IMR-90 (cell line): Measurements from ENCODE around the gene ST7. TPM values are rescaled to one million over a fixed set of nuclear protein-coding genes. Genes with fewer than 3 reads are reported as not detected.
A peak's percentile ranks its signal among the peaks of the same experiment; 100 is the strongest.

ENCODE experiments used
- ATAC-seq: fragments of 200-7000 bp; cut with Tn5 transposase; 2 replicates; pipeline ENCODE4 v1.9.1; 2020; ENCODE audit warnings: low read depth, mild to moderate bottlenecking, moderate library complexity
- BruUV-seq: library from RNA; stranded (reverse); fragments of 400-500 nt; replicated peaks from 2 replicates; lab custom pipeline; 2021; lab: Mats Ljungman, UMichigan
- CTCF ChIA-PET: fragments of 300-600 bp; formaldehyde crosslinking; extraction: SDS; loops from one replicate; lab custom pipeline; 2021; ENCODE audit warnings: antibody characterized with exemption; lab: Yijun Ruan, JAX
- POLR2A ChIA-PET: fragments of 300-600 bp; sonication (Branson Sonifier 250); formaldehyde crosslinking; loops from one replicate; lab custom pipeline; 2022; ENCODE audit warnings: antibody characterized with exemption; ENCODE audit not compliant: unreplicated experiment; lab: Charles Lee
- DNase-seq: peaks from one replicate; pipeline ENCODE4 v3.0.0; 2013
- H2AFZ ChIP-seq: replicated peaks from 2 replicates; pipeline ENCODE3; 2013; ENCODE audit warnings: low read length, mild to moderate bottlenecking; ENCODE audit not compliant: poor library complexity
- H2AK5ac ChIP-seq: 2 replicates; pipeline ENCODE4 v1.6.1; 2013; ENCODE audit warnings: low read depth, low read length, inconsistent platforms
- H2AK9ac ChIP-seq: replicated peaks from 2 replicates; pipeline ENCODE3; 2013; ENCODE audit warnings: mild to moderate bottlenecking, low read depth, low read length, moderate library complexity; ENCODE audit not compliant: poor library complexity
- H2BK120ac ChIP-seq: 2 replicates; pipeline ENCODE4 v1.6.1; 2013; ENCODE audit warnings: low read depth, low read length, inconsistent platforms
- H2BK15ac ChIP-seq: 3 replicates; pipeline ENCODE4 v1.6.1; 2013; ENCODE audit warnings: low read depth, low read length, inconsistent platforms
- H2BK20ac ChIP-seq: 2 replicates; pipeline ENCODE4 v1.6.1; 2013; ENCODE audit warnings: low read depth, mild to moderate bottlenecking, inconsistent platforms, low read length, moderate library complexity
- H2BK5ac ChIP-seq: 2 replicates; pipeline ENCODE4 v1.6.1; 2013; ENCODE audit warnings: mild to moderate bottlenecking, low read depth, low read length, inconsistent platforms; ENCODE audit not compliant: poor library complexity, severe bottlenecking
- H3K14ac ChIP-seq: replicated peaks from 2 replicates; pipeline ENCODE4 v1.6.1; 2013; ENCODE audit warnings: low read depth, low read length, inconsistent platforms
- H3K18ac ChIP-seq: 2 replicates; pipeline ENCODE4 v1.6.1; 2013; ENCODE audit warnings: low read depth, low read length, control low read depth
- H3K23ac ChIP-seq: 2 replicates; pipeline ENCODE4 v1.6.1; 2013; ENCODE audit warnings: low read depth, low read length, inconsistent platforms
- H3K27ac ChIP-seq: 2 replicates; pipeline ENCODE4 v1.5.1; 2013; ENCODE audit warnings: mild to moderate bottlenecking, control low read depth, low read length; ENCODE audit not compliant: insufficient read depth
- H3K27me3 ChIP-seq: 2 replicates; pipeline ENCODE4 v1.6.1; 2013; ENCODE audit warnings: low read length; ENCODE audit not compliant: control insufficient read depth, insufficient read depth
- H3K36me3 ChIP-seq: 2 replicates; pipeline ENCODE4 v1.6.1; 2013; ENCODE audit warnings: low read length, mixed read lengths; ENCODE audit not compliant: control insufficient read depth, insufficient read depth
- H3K4ac ChIP-seq: 2 replicates; pipeline ENCODE4 v1.6.1; 2013; ENCODE audit warnings: low read depth, low read length, inconsistent platforms
- H3K4me1 ChIP-seq: 2 replicates; pipeline ENCODE4 v1.6.1; 2013; ENCODE audit warnings: low read length, mixed read lengths; ENCODE audit not compliant: control insufficient read depth, insufficient read depth
- H3K4me2 ChIP-seq: 2 replicates; pipeline ENCODE4 v1.6.1; 2013; ENCODE audit warnings: low read depth, mild to moderate bottlenecking, control low read depth, low read length, moderate library complexity
- H3K4me3 ChIP-seq: 2 replicates; pipeline ENCODE4 v1.5.1; 2013; ENCODE audit warnings: low read depth, mild to moderate bottlenecking, control low read depth, low read length, moderate library complexity; ENCODE audit not compliant: insufficient read depth
- H3K56ac ChIP-seq: 2 replicates; pipeline ENCODE4 v1.6.1; 2013; ENCODE audit warnings: low read length, inconsistent platforms; ENCODE audit not compliant: insufficient read depth; ENCODE audit errors: extremely low read depth
- H3K79me1 ChIP-seq, 2 experiments: 2 replicates each; pipeline ENCODE4 v1.6.1; 2013; ENCODE audit warnings: low read length in 2 of 2, inconsistent platforms in 1 of 2, low read depth in 1 of 2
- H3K9ac ChIP-seq: 2 replicates; pipeline ENCODE4 v1.6.1; 2013; ENCODE audit warnings: low read depth, low read length, control low read depth
- H3K9me1 ChIP-seq: 2 replicates; pipeline ENCODE4 v1.6.1; 2013; ENCODE audit warnings: low read length, inconsistent platforms; ENCODE audit not compliant: insufficient read depth
- H3K9me3 ChIP-seq: 2 replicates; pipeline ENCODE4 v1.6.1; 2013; ENCODE audit warnings: low read length; ENCODE audit not compliant: control insufficient read depth, insufficient read depth
- H4K20me1 ChIP-seq: 2 replicates; pipeline ENCODE4 v1.6.1; 2013; ENCODE audit warnings: low read length, inconsistent platforms; ENCODE audit not compliant: insufficient read depth
- H4K5ac ChIP-seq: 2 replicates; pipeline ENCODE4 v1.6.1; 2013; ENCODE audit warnings: mild to moderate bottlenecking, low read depth, low read length, control low read depth
- H4K8ac ChIP-seq, 2 experiments: 2 replicates each; pipeline ENCODE4 v1.6.1; 2013; ENCODE audit warnings: low read depth in 2 of 2, low read length in 2 of 2, control low read depth in 1 of 2, inconsistent platforms in 1 of 2
- H4K91ac ChIP-seq: 2 replicates; pipeline ENCODE4 v1.6.1; 2013; ENCODE audit warnings: low read depth, low read length, inconsistent platforms; ENCODE audit not compliant: insufficient read depth
- BHLHE40 ChIP-seq: fragments of 150-350 bp; IDR thresholded peaks from 2 replicates; pipeline ENCODE4 v1.6.1; 2016; ENCODE audit warnings: mild to moderate bottlenecking, low read depth, low read length
- CEBPB ChIP-seq: IDR thresholded peaks from 2 replicates; pipeline ENCODE4 v1.6.1; 2012; ENCODE audit warnings: low read depth, low read length, improper control_type of control experiment
- CHD1 ChIP-seq: IDR thresholded peaks from 2 replicates; pipeline ENCODE4 v1.6.1; 2012; ENCODE audit warnings: low read depth, low read length, improper control_type of control experiment
- ELK1 ChIP-seq: fragments of 150-350 bp; IDR thresholded peaks from 2 replicates; pipeline ENCODE4 v1.6.1; 2016; ENCODE audit warnings: low read depth, mild to moderate bottlenecking, low read length, moderate library complexity, borderline replicate concordance
- FOS ChIP-seq: fragments of 150-350 bp; IDR thresholded peaks from 2 replicates; pipeline ENCODE4 v1.6.1; 2016; ENCODE audit warnings: low read depth, low read length
- MAFK ChIP-seq: IDR thresholded peaks from 2 replicates; pipeline ENCODE4 v1.6.1; 2012; ENCODE audit warnings: low read depth, low read length, improper control_type of control experiment
- MAZ ChIP-seq: IDR thresholded peaks from 2 replicates; pipeline ENCODE4 v1.6.1; 2012; ENCODE audit warnings: low read depth, mild to moderate bottlenecking, low read length, improper control_type of control experiment, moderate library complexity, borderline replicate concordance
- MXI1 ChIP-seq: IDR thresholded peaks from 2 replicates; pipeline ENCODE4 v1.6.1; 2012; ENCODE audit warnings: low read depth, mild to moderate bottlenecking, low read length, moderate library complexity, borderline replicate concordance
- NFE2L2 ChIP-seq: fragments of 150-350 bp; IDR thresholded peaks from 2 replicates; pipeline ENCODE4 v1.6.1; 2016; ENCODE audit warnings: low read depth, mild to moderate bottlenecking, low read length
- POLR2A ChIP-seq: IDR thresholded peaks from 2 replicates; pipeline ENCODE4 v1.6.1; 2012; ENCODE audit warnings: mild to moderate bottlenecking, low read depth, low read length
- RAD21 ChIP-seq: IDR thresholded peaks from 2 replicates; pipeline ENCODE4 v1.6.1; 2012; ENCODE audit warnings: low read length, improper control_type of control experiment
- RCOR1 ChIP-seq: IDR thresholded peaks from 2 replicates; pipeline ENCODE4 v1.6.1; 2012; ENCODE audit warnings: mild to moderate bottlenecking, low read length, improper control_type of control experiment; ENCODE audit not compliant: insufficient replicate concordance
- RFX5 ChIP-seq: IDR thresholded peaks from 2 replicates; pipeline ENCODE4 v1.8.0; 2012; ENCODE audit warnings: low read depth, mild to moderate bottlenecking, low read length, moderate library complexity
- SMC3 ChIP-seq: fragments of 150-350 bp; IDR thresholded peaks from 2 replicates; pipeline ENCODE4 v1.6.1; 2016; ENCODE audit warnings: low read depth, mild to moderate bottlenecking, antibody characterized with exemption, low read length, moderate library complexity
- WGBS, 2 experiments: methylation state at CpG; one replicate each; pipeline versions ENCODE4 v1.1.5 to v1.1.7; 2013; ENCODE audit warnings: missing lambda C conversion rate in 2 of 2; ENCODE audit not compliant: insufficient read length in 1 of 2; ENCODE audit errors: extremely low coverage in 2 of 2; 5-methylcytosine and 5-hydroxymethylcytosine counted together
- dilution Hi-C: fragments of 300-500 bp; cut with HindIII; formaldehyde crosslinking; loops from one replicate; pipeline ENCODE4 v1.14.3; 2018; ENCODE audit warnings: low sequenced_read_pairs; ENCODE audit not compliant: unreplicated experiment
- in situ Hi-C: fragments of 300-500 bp; cut with MboI; formaldehyde crosslinking; loops from 3 replicates; pipeline ENCODE4 v1.14.3; 2019; ENCODE audit warnings: low sequenced_read_pairs, inconsistent platforms, mixed read lengths
- intact Hi-C: fragments of 100-400 bp; cut with micrococcal nuclease; formaldehyde crosslinking; loops from 2 replicates; pipeline ENCODE4 v1.10.0; 2022
- polyA plus RNA-seq, 3 experiments: library from polyadenylated mRNA; depleted of rRNA; stranded (reverse); fragments of >200 nt; gene quantifications; 2 replicates each; pipeline ENCODE4 v1.2.3, GENCODE V29; 2012; ENCODE audit warnings: low replicate concordance in 1 of 3
- total RNA-seq: library from RNA; depleted of rRNA; stranded (reverse); fragments of >200 nt; gene quantifications from 2 replicates; pipeline ENCODE4 v1.2.3, GENCODE V29; 2012
- TF ChIP-seq, protein P1 (sequence below): conservative IDR thresholded peaks from 2 replicates; pipeline ENCODE4 v1.5.1; 2012; ENCODE audit warnings: mild to moderate bottlenecking, low read depth, low read length, improper control_type of control experiment
- TF ChIP-seq, protein P2 (sequence below): fragments of 150-350 bp; IDR thresholded peaks from 2 replicates; pipeline ENCODE4 v1.6.1; 2017; ENCODE audit warnings: mild to moderate bottlenecking, antibody characterized with exemption, low read length, low read depth

The ST7 gene
- total and polyA plus RNA-seq, 2 of the 4 experiments (the other 2 are of a cell fraction): 18.6 to 26.0 TPM

DNA sequence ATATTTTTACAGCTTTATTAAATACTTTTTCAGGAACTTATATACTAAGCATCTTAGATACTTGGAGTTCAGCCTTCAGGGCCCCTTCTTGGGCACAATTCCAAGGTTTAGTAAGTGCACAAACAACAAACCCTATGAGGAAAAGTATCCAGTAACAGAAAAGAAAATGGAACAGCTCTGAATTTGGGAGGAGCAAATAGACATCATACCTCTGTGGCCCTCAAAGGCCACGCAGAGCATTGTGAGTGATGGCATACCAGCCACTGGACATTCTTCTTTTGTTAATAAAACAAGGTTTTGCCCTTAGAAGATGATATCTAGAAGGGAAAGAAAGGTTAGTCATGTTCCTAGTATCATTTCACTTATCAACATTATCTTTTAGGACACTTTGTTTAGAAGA, 46.0 kb downstream of the ST7 start:
- ChIA-PET CTCF (interaction anchor here (1.1 to 1.2 kb wide), 2 partner anchors 10 to 14 kb away, joined by 3 to 4 read pairs; no protein-coding TSS in a partner anchor), POLR2A (no interaction called here)
- H3K27me3 ChIP-seq: no peaks in the 10 kb centered on the region
- WGBS, 2 experiments: no CpG with 5 or more reads among the region's 1 CpG
- H2AFZ ChIP-seq: no peak overlapping the region
- no peak overlapping the region for H2BK20ac ChIP-seq
- no TSS peak for BruUV-seq
- TF ChIP-seq, protein P1, sequence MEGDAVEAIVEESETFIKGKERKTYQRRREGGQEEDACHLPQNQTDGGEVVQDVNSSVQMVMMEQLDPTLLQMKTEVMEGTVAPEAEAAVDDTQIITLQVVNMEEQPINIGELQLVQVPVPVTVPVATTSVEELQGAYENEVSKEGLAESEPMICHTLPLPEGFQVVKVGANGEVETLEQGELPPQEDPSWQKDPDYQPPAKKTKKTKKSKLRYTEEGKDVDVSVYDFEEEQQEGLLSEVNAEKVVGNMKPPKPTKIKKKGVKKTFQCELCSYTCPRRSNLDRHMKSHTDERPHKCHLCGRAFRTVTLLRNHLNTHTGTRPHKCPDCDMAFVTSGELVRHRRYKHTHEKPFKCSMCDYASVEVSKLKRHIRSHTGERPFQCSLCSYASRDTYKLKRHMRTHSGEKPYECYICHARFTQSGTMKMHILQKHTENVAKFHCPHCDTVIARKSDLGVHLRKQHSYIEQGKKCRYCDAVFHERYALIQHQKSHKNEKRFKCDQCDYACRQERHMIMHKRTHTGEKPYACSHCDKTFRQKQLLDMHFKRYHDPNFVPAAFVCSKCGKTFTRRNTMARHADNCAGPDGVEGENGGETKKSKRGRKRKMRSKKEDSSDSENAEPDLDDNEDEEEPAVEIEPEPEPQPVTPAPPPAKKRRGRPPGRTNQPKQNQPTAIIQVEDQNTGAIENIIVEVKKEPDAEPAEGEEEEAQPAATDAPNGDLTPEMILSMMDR: no peak
- TF ChIP-seq RFX5: no peak
- no peak for TF ChIP-seq MAZ
- TF ChIP-seq FOS: no peak
- TF ChIP-seq ELK1: no peak
- no peak for TF ChIP-seq SMC3
- no peak for TF ChIP-seq BHLHE40
- TF ChIP-seq MAFK: no peak
- no peak for TF ChIP-seq CHD1
- no peak for TF ChIP-seq RCOR1
- TF ChIP-seq RAD21: no peak
- no peak for TF ChIP-seq POLR2A
- TF ChIP-seq CEBPB: no peak
- TF ChIP-seq NFE2L2: no peak
- TF ChIP-seq, protein P2, sequence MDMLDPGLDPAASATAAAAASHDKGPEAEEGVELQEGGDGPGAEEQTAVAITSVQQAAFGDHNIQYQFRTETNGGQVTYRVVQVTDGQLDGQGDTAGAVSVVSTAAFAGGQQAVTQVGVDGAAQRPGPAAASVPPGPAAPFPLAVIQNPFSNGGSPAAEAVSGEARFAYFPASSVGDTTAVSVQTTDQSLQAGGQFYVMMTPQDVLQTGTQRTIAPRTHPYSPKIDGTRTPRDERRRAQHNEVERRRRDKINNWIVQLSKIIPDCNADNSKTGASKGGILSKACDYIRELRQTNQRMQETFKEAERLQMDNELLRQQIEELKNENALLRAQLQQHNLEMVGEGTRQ: no peak
- TF ChIP-seq MXI1: no peak
- peak; percentile 71 for DNase-seq
- H2BK15ac ChIP-seq: no peak overlapping the region
- H3K9ac ChIP-seq: no peak overlapping the region
- peak overlapping the region; percentile 41 for H2BK5ac ChIP-seq
- H3K23ac ChIP-seq: no peak overlapping the region
- H3K4me1 ChIP-seq: peaks cover 5% of the 10 kb centered on the region; the same call in 1 of the 2 replicates
- H4K91ac ChIP-seq: no peak overlapping the region
- no peak overlapping the region for H3K18ac ChIP-seq
- no peaks in the 10 kb centered on the region for H3K9me1 ChIP-seq
- H3K9me3 ChIP-seq: 0 out of 2 replicates have a peak, but pooled peaks cover 3% of the 10 kb centered on the region
- H2BK120ac ChIP-seq: no peak overlapping the region
- H3K4ac ChIP-seq: no peak overlapping the region
- peaks cover 22 to 26% of the 10 kb centered on the region in 2 experiments for H3K79me1 ChIP-seq
- dilution Hi-C loops: no loop called here
- in situ Hi-C loops: no loop called here
- H4K20me1 ChIP-seq: no peaks in the 10 kb centered on the region
- H3K4me3 ChIP-seq: no peak overlapping the region
- peak; percentile 68; the same call in 1 of the 2 replicates for ATAC-seq
- H4K8ac ChIP-seq: no peak overlapping the region
- H3K4me2 ChIP-seq: no peak overlapping the region
- no peak overlapping the region for H2AK9ac ChIP-seq
- H2AK5ac ChIP-seq: no peak overlapping the region
- intact Hi-C loops: no loop called here
- no peak overlapping the region for H4K5ac ChIP-seq
- H3K27ac ChIP-seq: peak overlapping the region; percentile 52; the same call in 1 of the 2 replicates
- H3K14ac ChIP-seq: no peak overlapping the region
- no peak overlapping the region for H3K56ac ChIP-seq
- no peaks in the 10 kb centered on the region for H3K36me3 ChIP-seq
